CD4-positive, alpha-beta T cell treated with Interleukin-15 for 4 hours (primary cell): Measurements from ENCODE around the gene ANGPTL8.

Experiments
- DNase-seq: peaks from one replicate; pipeline ENCODE4 v3.0.0-alpha.2; 2020; ENCODE audit warnings: low spot score

Gene ANGPTL8

GRCh38 chr19:11261431-11261970 lies 22.1 kb downstream of the ANGPTL8 start:
- no peak for DNase-seq

- DNase-seq = no peak
Observed at GRCh38 chr19:11261971-11262839, 22.8 kb downstream of the ANGPTL8 start, which contains the start of gene DOCK6. DOCK6 (minus strand) TSS chr19:11262524; CDS start chr19:11262440, 84 bp downstream.

- no peak for DNase-seq
Observed at GRCh38 chr19:11263726-11264125, 24.3 kb downstream of the ANGPTL8 start.

GRCh38 chr19:11264452-11265176 lies 25.2 kb downstream of the ANGPTL8 start:
- DNase-seq = no peak

- no peak for DNase-seq
Observed at GRCh38 chr19:11265177-11265784, 25.9 kb downstream of the ANGPTL8 start.

- no peak for DNase-seq
Observed at GRCh38 chr19:11265785-11266236, 26.4 kb downstream of the ANGPTL8 start.

- no peak for DNase-seq
Observed at GRCh38 chr19:11267316-11268085, 28.1 kb downstream of the ANGPTL8 start.

GRCh38 chr19:11268783-11269267 lies 29.4 kb downstream of the ANGPTL8 start:
- DNase-seq = no peak

GRCh38 chr19:11269408-11269807 lies 30.0 kb downstream of the ANGPTL8 start:
- DNase-seq = no peak

- no peak for DNase-seq
Observed at GRCh38 chr19:11273296-11273695, 33.9 kb downstream of the ANGPTL8 start.

GRCh38 chr19:11273989-11274388 lies 34.6 kb downstream of the ANGPTL8 start:
- DNase-seq = no peak

GRCh38 chr19:11274533-11275086 lies 35.2 kb downstream of the ANGPTL8 start:
- DNase-seq = no peak

GRCh38 chr19:11278670-11279069 lies 39.3 kb downstream of the ANGPTL8 start:
- no peak for DNase-seq

- DNase-seq = peak; percentile 34
Observed at GRCh38 chr19:11279505-11280236, 40.3 kb downstream of the ANGPTL8 start.

- DNase-seq = no peak
Observed at GRCh38 chr19:11281356-11282049, 42.1 kb downstream of the ANGPTL8 start.

- DNase-seq = no peak
Observed at GRCh38 chr19:11284515-11284914, 45.1 kb downstream of the ANGPTL8 start.

- no peak for DNase-seq
Observed at GRCh38 chr19:11286312-11286974, 47.0 kb downstream of the ANGPTL8 start.

GRCh38 chr19:11288349-11288748 lies 48.9 kb downstream of the ANGPTL8 start:
- no peak for DNase-seq

- no peak for DNase-seq
Observed at GRCh38 chr19:11290256-11290655, 50.8 kb downstream of the ANGPTL8 start.
